H7 (cell line): Measurements from ENCODE around the gene PHYKPL. TPM values are rescaled to one million over a fixed set of nuclear protein-coding genes. Genes with fewer than 3 reads are reported as not detected.
A peak's percentile ranks its signal among the peaks of the same experiment; 100 is the strongest.

ENCODE experiments used
- DNase-seq: peaks from one replicate; pipeline ENCODE4 v3.0.0; 2012
- H3K27me3 ChIP-seq: 2 replicates; pipeline ENCODE4 v1.6.0; 2011; ENCODE audit warnings: mild to moderate bottlenecking, low read length; ENCODE audit not compliant: control insufficient read depth, insufficient read depth
- H3K36me3 ChIP-seq: replicated peaks from 2 replicates; pipeline ENCODE4 v1.5.1; 2011; ENCODE audit warnings: low read length; ENCODE audit not compliant: control insufficient read depth, insufficient read depth
- H3K4me3 ChIP-seq: 2 replicates; pipeline ENCODE4 v1.5.1; 2011; ENCODE audit warnings: low read depth, mild to moderate bottlenecking, control low read depth, low read length, moderate library complexity; ENCODE audit not compliant: insufficient read depth
- total RNA-seq: library from RNA; depleted of rRNA; stranded (reverse); fragments of >200 nt; shearing (Covaris generic); gene quantifications from 2 replicates; pipeline ENCODE4 v1.2.3, GENCODE V29; 2014

The PHYKPL gene
- total RNA-seq, 1 experiment from 2014 or later = 11.3 TPM

DNA sequence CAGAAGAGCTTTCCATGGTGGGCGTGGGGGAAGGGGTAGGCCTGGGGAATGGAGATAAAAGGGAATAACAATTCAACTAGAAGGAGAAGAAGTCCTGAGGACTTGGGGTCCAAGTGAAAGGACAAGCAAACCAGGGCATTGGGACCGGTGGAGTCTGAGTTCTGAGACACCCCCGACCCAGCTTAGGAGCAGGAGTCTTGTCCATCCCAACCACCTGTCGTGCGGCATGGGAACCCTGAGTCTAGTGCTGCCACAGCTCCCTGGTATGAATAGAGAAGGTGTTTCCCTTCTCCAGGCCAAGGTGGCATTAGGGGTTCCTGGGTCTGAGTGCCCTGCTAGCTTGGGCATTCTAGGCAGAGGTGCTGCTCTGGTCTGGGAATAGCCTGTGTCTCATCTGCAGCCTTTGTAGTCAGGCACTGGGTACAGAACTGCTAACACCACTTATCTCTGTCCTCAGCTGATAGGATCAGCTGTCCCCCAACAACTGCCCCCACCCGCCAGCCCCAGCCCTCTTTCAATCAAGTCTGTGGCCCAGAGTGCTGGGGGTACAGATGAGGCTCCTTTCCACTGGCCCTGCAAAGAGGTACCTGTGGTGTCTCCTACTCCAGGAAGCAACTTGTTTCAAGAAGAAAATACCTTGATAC lies 18.3 kb downstream of the PHYKPL start:
- no peak overlapping the region for H3K4me3 ChIP-seq
- no peaks in the 10 kb centered on the region for H3K27me3 ChIP-seq
- DNase-seq = no peak
- H3K36me3 ChIP-seq = peaks cover 43% of the 10 kb centered on the region

DNA sequence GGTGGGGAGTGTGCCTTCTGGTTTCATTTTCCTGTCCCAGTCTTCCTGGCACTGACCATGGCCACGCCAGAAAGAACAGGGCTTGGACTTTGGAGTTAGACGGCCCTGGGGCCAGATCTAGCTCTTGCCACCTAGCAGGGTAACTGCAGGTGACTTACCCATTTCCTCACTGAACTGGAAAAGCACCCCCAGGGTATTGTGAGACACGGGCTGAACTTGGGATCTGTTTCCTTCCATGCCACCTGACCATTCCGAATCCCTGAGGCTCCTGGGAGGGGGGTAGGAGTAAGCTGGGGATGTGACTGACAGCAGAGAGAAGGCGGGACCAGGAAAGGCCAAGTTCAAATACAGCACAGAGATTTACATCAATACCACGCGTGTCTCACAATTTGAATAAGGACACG lies 18.9 kb downstream of the PHYKPL start:
- Histone ChIP-seq H3K4me3 (no peak overlapping the region), H3K36me3 (peaks cover 48% of the 10 kb centered on the region), H3K27me3 (no peaks in the 10 kb centered on the region)
- DNase-seq = peak; percentile 52

DNA sequence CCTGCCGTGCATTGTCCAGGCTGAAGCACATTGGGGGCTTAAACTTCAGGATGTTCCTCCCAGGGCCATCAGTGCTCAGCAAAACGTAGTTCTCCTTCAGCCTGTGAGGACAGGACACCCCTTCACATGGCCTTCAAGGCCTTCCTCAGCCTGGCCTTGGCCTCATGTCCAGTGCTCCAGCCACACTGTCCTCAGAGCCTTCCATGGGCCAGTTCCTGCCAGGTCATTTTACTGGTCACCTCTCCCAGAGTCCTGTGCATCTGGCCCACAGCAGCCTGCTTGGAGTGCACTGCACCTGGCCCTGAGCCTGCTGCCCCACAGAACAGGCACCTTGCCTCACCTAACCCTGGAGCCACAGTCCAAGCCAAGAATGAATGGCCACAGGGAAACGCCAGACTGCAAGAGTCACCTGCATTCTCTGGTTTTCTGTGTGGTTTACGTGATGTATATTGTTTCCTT lies 19.6 kb downstream of the PHYKPL start:
- no peak overlapping the region for H3K4me3 ChIP-seq

DNA sequence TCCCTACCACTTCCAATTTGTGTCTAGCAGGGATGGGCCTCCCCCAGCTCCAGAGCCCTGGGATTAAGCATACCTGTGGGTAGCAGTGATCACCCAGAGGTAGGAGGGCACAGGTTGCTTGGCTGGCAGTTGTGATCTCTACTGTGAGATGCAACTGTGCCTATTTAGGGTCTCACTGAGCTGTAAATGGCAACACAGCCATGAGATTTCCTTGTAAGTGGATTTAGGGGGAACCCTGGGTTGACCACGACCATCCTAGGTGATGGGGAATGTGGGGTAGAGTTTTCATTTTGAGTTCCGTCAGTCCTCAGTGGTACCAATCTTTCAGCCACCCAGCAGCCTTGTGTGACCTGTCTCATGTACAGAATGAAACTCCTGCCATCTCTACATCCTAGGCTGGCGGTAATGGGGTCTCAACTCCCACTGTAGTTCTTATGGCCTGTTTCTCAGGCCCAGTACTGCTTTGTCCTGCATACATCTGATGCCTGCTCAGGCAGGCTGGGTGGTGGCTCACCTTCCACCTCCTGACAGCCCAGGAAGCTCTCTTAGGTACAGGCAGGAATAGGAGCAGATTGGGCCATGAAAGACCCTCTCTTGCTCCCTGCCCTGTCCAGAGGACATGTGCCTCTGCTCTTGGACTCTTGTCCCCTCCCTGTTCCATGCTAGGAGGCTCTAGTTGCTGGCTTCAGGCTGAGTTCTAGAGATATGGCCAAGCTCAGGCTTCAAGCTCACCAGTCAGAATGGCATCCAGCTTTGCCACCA lies 20.2 kb downstream of the PHYKPL start:
- Histone ChIP-seq H3K36me3 (peaks cover 59% of the 10 kb centered on the region), H3K27me3 (no peaks in the 10 kb centered on the region), H3K4me3 (no peak overlapping the region)
- DNase-seq = peak; percentile 43

More for the DNA sequence above, 19.6 kb downstream of the PHYKPL start:
- H3K36me3 ChIP-seq = peaks cover 53% of the 10 kb centered on the region
- DNase-seq = no peak
- no peaks in the 10 kb centered on the region for H3K27me3 ChIP-seq

DNA sequence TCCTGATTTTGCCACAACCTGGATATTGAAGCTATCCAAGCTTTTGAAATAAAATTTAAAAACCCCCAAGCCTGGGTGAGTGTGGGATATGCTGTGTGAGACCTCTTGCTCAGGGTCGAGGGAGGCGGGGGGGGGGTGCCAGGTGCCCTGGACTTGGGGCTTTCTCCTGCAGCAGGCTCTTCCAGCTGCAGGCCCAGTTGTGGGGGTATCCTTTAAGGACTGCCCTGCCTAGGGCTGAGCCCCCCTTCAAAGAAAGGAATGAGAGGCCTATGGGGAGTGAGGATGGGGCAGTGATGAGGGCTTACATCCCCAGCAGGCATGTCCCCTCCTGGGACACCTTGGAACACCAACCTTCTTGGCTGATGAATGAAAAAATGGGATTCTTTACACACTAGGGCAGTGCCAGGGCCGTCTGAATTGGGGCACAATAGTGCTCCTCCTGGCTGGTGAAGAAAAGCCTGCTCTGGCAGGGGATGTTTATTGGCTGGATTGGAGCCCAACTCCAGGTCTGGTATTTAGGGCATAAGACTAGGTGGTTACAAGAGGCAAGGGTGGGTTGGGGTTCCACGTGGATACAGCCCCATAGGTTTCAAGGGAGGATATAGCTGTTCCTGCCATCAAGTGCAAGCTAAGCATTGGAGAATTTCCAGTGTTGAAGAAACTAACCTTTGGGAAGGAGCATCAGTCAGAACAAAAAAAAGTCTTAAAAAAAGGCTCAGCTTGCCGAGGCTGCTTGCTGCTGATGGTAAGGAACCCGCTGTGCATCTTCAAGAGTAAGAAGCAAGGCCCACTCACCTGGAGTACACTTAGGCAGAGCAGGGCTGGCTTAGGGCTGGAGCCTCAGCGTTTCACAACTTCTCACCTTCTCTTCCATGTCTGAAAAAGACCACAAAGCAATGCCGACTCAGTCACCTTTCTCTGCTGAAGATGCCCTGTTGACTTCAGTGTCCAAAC lies 21.2 kb downstream of the PHYKPL start:
- Histone ChIP-seq H3K4me3 (no peak overlapping the region), H3K36me3 (peaks cover 68% of the 10 kb centered on the region), H3K27me3 (no peaks in the 10 kb centered on the region)
- DNase-seq = peak; percentile 48

DNA sequence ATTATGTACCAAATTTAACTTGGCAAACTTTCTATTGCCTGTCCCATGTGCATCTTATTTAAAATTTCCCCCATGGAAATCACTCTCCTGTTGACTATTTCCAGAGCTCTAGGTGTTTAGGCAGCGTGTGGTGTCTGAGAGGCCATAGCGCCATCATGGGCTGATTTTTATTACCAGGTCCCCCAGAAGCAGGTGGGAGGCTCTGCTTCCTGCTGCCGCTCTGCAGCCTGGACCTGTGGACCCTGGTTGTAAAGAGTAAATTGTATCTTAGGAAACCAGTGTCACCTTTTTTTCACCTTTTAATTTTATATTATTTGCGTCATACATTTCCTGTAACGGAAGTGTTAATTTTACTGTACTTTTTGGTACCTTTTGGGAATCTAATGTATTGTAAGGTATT lies 21.9 kb downstream of the PHYKPL start:
- Histone ChIP-seq H3K27me3 (no peaks in the 10 kb centered on the region), H3K36me3 (peaks cover 72% of the 10 kb centered on the region), H3K4me3 (no peak overlapping the region)
- no peak for DNase-seq

DNA sequence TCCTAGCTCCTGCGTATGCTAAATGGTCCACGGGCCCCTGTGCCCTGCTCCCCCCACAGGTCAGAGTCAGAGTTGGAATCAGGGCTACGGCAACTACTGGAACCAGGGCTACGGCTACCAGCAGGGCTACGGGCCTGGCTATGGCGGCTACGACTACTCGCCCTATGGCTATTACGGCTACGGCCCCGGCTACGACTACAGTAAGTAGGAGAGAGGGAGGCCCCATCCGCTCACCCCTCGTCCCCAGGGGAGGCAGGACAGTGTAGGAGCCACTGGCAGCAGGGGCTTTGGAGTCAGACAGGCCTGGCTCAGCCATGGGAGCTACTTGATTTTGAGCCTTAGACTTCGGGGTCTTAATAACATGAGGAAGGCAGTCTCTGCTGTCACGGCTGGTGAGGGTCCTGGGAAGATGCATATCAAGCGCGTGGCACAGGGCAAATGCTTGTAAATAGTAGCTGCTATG lies 22.5 kb downstream of the PHYKPL start:
- H3K4me3 ChIP-seq = no peak overlapping the region
- H3K36me3 ChIP-seq = peaks cover 74% of the 10 kb centered on the region
- no peak for DNase-seq
- H3K27me3 ChIP-seq = no peaks in the 10 kb centered on the region

DNA sequence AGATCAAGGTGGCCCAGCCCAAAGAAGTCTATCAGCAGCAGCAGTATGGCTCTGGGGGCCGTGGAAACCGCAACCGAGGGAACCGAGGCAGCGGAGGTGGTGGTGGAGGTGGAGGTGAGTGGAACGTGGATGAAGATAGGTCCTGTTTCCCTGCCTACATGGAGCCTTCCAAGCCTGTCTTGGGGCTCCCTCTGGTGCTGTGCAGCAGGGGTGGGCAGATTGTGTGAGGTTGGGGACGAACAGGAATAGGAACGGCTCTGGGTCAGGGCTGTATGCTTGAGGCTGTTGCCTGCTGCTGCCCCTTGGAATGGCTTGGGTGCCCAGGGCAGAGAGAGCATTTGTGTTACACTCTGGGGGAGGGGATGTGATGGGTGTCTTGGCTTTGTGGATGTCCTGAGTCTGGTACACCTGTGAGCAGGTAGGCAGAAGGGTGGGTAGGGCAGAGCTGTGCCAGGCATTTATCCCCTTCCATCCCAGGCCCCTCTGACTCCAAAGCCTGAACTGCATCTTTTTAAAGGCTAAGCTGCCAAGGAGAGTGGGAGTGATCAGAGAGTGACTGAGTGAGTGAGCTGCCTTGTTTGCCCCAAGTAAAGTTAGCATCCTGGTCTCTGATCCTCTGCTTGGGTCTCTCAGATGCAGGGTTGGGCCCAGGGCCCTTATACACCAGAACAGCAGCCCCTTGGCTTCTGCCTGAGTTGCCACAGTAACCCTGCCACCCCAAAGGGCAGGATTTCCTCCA lies 23.1 kb downstream of the PHYKPL start:
- DNase-seq = no peak
- Histone ChIP-seq H3K36me3 (peaks cover 69% of the 10 kb centered on the region), H3K27me3 (no peaks in the 10 kb centered on the region), H3K4me3 (no peak overlapping the region)

DNA sequence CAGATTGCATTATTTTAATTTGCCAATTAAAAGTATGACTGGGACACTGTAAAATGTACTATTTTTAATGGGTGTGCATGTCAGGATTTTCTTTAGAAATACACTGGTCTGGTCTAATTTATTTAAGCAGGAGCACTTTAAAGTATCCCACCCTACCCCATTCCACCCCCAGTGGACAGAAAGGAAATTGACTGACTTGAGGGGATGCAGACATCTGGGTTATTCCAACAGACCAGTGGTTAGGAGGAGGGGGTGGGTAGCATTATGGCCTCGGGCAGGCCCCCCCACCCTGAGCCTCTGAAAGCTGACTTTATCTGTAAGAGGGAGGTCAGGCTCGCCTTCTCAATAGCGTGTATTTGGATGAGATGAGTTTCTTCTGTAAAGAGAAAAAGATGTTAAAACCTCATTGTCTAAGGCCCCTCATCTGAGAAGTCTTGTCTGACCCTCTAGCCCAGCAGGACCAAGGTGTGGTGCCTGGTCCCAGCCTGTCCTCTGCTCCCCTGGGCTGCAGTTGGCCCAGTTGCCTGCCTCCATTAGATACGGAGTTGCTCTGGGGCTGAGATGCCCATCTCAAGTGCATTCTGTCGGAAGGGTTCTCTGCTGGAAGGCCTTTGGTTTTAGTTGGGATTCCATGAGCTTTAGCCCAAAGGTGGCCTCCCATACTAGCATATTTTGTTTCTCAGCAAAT lies 23.9 kb downstream of the PHYKPL start:
- Histone ChIP-seq H3K27me3 (no peaks in the 10 kb centered on the region), H3K36me3 (peaks cover 69% of the 10 kb centered on the region), H3K4me3 (no peak overlapping the region)
- DNase-seq = peak; percentile 75

DNA sequence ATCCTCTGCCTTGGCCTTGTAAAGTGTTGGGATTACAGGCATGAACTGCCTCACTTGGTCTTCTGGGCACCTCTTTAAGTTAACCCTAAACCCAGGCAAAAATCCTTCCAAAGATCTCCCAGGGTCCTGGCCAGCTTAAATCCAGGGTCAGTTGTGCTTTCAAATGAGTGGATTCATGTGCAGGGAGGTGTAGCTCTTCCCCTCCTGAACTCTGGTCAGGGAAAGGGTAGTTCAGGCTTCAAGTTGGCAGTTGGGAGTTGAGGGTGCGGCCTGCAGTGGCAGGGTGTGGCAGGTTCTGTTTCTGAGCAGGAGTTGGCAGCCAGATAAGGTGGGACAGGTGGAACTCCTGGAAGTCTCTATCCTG lies 24.7 kb downstream of the PHYKPL start:
- no peak overlapping the region for H3K4me3 ChIP-seq
- no peak for DNase-seq
- H3K27me3 ChIP-seq = no peaks in the 10 kb centered on the region
- peaks cover 67% of the 10 kb centered on the region for H3K36me3 ChIP-seq

DNA sequence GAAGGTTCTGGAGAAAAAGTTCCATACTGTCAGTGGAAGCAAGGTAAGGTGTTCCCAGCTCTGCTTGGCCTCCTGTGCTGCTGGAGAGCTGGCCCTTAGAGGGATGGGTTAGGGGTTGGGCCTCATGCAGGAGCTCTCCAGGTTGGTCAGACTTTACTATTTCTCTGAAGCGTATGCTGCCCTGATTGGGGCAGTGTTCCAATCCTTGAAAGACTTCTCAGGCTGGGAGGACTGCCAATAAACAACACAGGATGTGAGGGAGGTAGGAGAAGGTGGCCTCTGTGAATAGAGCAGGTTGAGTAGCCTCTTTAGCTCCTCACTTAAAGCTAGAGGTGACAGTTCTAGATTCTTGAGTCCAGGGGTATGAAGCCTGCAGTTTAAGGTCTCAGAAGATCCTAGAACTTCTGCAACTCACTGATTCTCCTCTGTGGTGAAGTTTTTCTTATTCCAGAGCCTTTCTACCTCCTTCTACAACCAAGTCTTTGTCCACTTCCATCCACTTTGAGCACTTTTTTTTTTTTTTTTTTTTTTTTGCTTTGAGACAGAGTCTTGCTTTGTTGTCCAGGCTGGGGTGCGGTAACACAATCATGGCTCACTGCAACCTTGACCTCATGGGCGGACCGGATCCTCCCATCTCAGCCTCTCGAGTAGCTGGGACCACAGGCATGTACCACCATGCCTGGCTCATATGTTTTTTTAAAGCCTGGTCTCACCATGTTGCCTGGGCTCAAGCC lies 25.3 kb downstream of the PHYKPL start:
- Histone ChIP-seq H3K27me3 (no peaks in the 10 kb centered on the region), H3K4me3 (no peak overlapping the region), H3K36me3 (peaks cover 61% of the 10 kb centered on the region)
- DNase-seq = no peak

DNA sequence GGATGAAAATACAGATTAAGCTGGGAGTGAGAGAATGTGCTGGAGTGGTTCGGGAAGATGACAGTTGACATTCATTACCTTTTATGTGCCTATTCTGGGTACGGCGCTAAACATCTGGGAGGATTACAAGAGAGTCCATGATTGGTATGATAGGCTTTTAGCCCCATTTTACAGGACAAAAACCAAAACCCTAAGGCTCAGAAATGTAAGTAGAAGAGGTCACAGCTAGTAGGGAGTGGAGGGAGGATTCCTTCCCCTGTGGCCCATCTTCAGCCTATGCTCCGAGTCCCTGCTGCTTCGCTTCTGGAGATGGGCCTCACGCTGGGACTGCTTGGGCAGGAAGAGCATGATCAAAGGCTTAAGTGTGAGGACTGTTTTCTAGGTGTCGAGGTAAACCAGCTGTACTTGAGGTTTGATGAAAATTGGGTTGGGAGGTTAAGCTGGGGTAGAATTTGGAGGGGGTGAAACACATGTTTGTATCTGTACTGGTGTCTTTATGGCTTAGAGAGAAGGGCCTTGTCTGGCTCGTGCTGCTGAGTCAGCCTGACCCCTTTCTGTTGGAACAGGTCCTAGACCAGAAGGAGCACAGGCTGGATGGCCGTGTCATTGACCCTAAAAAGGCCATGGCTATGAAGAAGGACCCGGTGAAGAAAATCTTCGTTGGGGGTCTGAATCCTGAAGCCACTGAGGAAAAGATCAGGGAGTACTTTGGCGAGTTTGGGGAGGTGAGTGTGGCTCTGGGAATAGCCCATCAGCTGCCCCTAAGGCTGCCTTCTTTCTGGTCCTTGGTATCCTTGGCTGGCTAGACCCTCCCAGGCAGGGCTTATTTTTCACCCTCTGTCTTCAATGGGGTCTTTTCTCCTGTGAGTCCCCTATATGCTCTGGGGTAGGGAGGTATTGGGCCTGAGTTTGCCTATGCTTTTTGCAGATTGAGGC lies 26.2 kb downstream of the PHYKPL start:
- peak; percentile 51 for DNase-seq
- H3K4me3 ChIP-seq = peak overlapping the region; percentile 88
- H3K27me3 ChIP-seq = no peaks in the 10 kb centered on the region; the same call in 1 of the 2 replicates
- peaks cover 55% of the 10 kb centered on the region for H3K36me3 ChIP-seq
